ENCODE measurements around the gene FBXL13. TPM values are rescaled to one million over a fixed set of nuclear protein-coding genes. Genes with fewer than 3 reads are reported as not detected.
"Not testable (repeated sequence)": the region's sequence is repeated elsewhere in the genome, so short reads cannot be mapped to it uniquely, and the experiment has no call there.

FBXL13 gene
- polyA plus RNA-seq, 1 donor from 2014 or later, result 0.15 TPM

DNA sequence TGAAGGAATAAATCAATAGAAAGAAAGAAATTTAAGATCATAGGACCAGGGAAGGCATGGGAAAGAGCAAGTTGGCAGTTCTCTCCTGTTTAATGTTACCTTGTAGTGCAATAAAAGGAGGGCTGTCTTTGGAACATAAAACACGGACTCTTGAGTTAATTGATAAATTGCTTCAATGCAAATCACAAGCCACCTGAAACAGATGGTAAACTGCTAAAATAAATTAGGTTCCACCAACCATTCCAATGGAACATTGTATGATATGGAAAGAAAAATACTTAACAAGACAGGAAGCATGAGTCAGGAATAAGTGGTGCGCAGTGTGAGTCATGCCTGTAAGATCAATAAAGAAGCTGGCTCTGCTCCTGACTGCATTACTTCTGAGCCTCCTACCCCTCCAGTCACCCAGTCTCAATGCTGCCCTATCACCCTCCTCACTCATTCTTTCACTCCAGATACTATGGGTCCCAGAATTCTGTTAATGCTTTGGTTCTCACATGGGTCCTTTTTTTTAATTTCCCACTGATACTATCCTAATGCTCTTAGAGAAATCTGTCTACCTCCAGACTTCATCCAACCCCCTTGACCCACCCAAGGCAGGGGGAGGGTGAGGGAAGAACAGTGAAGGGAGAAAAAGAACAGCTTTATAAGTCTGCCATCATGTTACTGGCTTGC is 82.9 kb downstream of the FBXL13 start:
- no peak overlapping the region for H3K4me3 Mint-ChIP-seq
- no peak overlapping the region for H3K27ac Mint-ChIP-seq
- H3K27me3 Mint-ChIP-seq, result peaks cover 3% of the 10 kb centered on the region
- no peaks in the 10 kb centered on the region for H3K9me3 Mint-ChIP-seq
- peaks cover 4 to 10% (median 8%) of the 10 kb centered on the region in 3 donors for H3K4me1 Mint-ChIP-seq
- no peaks in the 10 kb centered on the region for H3K36me3 Mint-ChIP-seq

GRCh38 chr7:102991077-102991539 is 83.5 kb downstream of the FBXL13 start:
- peaks cover 4 to 10% (median 8%) of the 10 kb centered on the region in 3 donors for H3K4me1 Mint-ChIP-seq
- no peak overlapping the region for H3K27ac Mint-ChIP-seq
- H3K36me3 Mint-ChIP-seq, result peaks cover 3% of the 10 kb centered on the region
- peaks cover 3% of the 10 kb centered on the region for H3K27me3 Mint-ChIP-seq
- H3K4me3 Mint-ChIP-seq, result no peak overlapping the region
- H3K9me3 Mint-ChIP-seq, result no peaks in the 10 kb centered on the region

DNA sequence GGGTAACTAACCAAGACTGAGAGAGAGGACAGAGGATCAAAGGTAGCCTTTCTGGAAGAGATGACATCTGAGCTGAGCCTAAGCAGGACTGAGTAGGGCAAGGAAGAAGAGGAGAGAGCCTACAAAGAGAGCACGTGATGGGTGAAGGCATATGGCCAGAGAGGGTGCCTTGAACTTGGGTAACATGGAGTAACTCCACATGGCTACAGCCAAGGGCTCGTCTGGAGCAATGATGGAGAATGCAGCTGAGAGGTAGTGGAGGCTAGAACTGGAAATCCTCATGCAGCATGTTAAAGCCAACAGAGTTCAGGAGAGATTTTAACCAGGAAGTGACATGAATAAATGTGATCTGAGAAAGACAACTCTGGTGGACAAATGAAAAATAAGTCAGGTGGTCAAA is 84.0 kb downstream of the FBXL13 start:
- H3K27me3 Mint-ChIP-seq, result peaks cover 3% of the 10 kb centered on the region
- peaks cover 4 to 10% (median 8%) of the 10 kb centered on the region in 3 donors for H3K4me1 Mint-ChIP-seq

DNA sequence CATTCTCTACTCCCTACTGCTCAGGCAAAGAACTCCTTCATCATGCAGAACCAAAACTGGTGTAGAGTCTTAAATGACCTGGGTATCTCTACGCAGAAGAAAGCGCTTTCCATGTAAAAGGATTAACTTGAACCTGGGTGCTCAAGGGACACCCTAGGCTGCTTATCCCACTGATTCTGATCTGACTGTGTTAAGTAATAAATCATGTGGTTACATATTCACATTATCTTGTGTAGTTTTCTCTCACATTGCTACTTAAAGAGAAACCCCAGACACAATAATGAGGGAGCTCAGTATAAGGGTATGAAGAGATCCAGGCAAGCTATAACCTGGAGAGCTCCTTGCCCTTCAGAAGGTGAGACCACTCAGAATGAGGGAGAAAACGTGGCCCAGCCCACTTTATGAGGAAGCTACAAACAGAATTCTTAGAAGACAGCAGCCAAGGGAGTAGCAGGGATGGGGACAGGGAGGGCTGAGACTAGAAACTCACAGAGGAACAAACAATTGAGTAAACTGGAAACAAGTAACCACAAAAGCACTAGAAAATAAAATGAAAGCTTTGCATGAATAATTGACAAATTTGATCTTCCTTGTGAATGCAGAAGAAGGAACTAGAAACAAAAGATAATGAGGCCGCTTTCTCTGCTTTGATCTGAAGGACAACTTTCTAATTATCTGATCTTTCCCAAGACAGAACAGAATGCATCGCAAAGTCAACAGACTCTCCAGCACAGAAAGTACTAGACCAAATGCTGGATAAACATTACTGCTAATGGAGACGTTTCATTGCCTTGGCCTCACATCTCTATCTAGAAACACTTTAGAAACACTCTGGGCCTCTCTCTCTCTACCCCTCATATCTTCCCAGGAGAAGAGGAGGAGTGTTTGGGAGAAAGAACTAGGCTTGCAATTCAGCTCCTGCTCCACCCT is 85.7 kb downstream of the FBXL13 start:
- Mint-ChIP-seq H3K36me3 (peaks cover 3% of the 10 kb centered on the region), H3K4me1 (peaks cover 4 to 10% (median 8%) of the 10 kb centered on the region in 3 donors), H3K27ac (no peak overlapping the region), H3K9me3 (no peaks in the 10 kb centered on the region), H3K4me3 (no peak overlapping the region), H3K27me3 (peaks cover 3% of the 10 kb centered on the region)

More for the DNA sequence above, 84.0 kb downstream of the FBXL13 start:
- no peak overlapping the region for H3K4me3 Mint-ChIP-seq
- peaks cover 3% of the 10 kb centered on the region for H3K36me3 Mint-ChIP-seq
- H3K9me3 Mint-ChIP-seq, result no peaks in the 10 kb centered on the region
- no peak overlapping the region for H3K27ac Mint-ChIP-seq

DNA sequence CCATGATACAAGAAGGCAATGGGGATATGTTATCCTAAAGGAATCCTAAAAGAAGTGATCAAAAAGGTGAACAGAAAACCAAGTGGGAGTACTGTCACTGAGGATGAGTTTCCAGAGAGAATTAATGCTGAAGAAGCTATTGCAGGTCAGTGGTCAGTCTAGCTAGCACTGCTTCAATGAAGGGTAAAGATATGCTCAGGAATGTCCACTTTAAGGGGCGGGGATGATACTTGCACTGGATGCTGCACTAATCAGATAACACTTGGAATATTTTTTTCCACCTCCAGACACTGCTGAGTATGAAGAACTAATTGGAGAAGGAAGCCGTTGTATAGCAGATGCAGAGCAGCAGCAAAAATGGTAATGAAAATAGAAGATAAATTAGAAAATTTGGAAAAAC is 86.5 kb downstream of the FBXL13 start:
- Mint-ChIP-seq H3K4me1 (peaks cover 4 to 10% (median 8%) of the 10 kb centered on the region in 3 donors), H3K27ac (no peak overlapping the region), H3K27me3 (peaks cover 3% of the 10 kb centered on the region), H3K4me3 (no peak overlapping the region), H3K36me3 (peaks cover 3% of the 10 kb centered on the region), H3K9me3 (no peaks in the 10 kb centered on the region)

GRCh38 chr7:102985176-102985783 is 89.3 kb downstream of the FBXL13 start:
- Mint-ChIP-seq H3K4me3 (no peak overlapping the region), H3K36me3 (peaks cover 5% of the 10 kb centered on the region), H3K27me3 (no peaks in the 10 kb centered on the region)

DNA sequence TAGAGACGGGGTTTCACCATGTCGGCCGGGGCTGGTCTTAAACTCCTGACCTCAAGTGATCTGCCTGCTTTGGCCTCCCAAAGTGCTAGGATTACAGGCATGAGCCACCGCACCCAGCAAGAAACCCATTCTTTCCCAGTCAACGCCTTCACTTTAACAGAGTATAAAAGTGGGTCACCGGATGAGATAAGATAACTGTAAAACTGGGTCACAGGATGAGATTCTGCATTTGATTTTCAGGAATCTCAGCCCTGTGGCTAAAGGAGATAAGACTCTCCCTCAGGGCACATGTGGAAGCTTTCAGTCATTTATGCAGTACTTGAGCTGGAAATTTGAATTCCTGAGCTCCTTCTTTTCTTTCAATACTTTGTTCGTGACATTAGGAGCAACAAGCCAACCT is 91.0 kb downstream of the FBXL13 start:
- Mint-ChIP-seq H3K9me3 (peaks cover 0 to 12% (median 3%) of the 10 kb centered on the region in 3 donors), H3K36me3 (peaks cover 5% of the 10 kb centered on the region), H3K4me1 (peaks cover under 1 to 4% (median 2%) of the 10 kb centered on the region in 3 donors), H3K4me3 (no peak overlapping the region), H3K27ac (no peak overlapping the region), H3K27me3 (no peaks in the 10 kb centered on the region)

More at GRCh38 chr7:102985176-102985783, 89.3 kb downstream of the FBXL13 start:
- H3K27ac Mint-ChIP-seq, result no peak overlapping the region
- H3K9me3 Mint-ChIP-seq, result peaks cover 0 to 1% (median 0%) of the 10 kb centered on the region in 3 donors
- peaks cover 6 to 10% (median 8%) of the 10 kb centered on the region in 3 donors for H3K4me1 Mint-ChIP-seq

DNA sequence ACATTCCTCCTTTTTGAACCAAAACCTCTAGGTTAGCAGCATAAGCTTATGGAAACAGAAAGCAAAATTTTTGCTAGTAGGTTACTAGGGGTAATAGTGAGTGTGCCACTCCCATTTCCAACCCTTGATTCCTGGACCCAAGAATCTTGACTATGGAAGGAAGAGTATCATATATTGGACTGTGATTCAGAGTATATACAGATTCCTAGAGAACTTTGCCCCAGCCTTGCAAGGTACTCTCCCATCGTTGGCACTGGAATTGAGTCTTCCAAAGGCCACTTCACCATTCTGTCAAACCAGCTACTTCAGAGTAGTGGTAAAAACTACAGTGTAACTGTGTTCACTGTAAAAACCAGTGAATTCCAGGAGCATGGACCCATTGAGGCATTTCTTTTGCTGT is 92.4 kb downstream of the FBXL13 start:
- Mint-ChIP-seq H3K9me3 (peaks cover 0 to 12% (median 3%) of the 10 kb centered on the region in 3 donors), H3K36me3 (peaks cover 5% of the 10 kb centered on the region), H3K27ac (no peak overlapping the region), H3K4me1 (peaks cover 0 to 2% (median 0%) of the 10 kb centered on the region in 3 donors), H3K4me3 (no peak overlapping the region), H3K27me3 (no peaks in the 10 kb centered on the region)

DNA sequence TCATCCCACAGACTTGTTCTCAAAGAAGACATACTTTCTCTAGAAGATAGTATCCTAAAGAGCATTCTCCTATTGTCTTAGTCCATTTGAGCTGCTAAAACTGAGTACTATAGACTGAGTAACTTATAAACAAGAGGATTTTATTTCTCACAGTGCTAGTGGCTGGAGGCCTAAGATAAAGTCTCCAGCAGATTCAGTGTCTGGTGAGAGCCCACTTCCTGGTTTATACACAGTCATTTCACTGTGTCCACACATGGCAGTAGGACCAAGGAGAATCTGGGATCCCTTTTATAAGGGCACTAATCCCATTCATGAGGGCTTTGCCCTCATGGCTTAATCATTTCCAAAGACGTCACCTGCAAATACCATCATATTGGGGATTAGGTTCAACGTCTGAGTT is 93.1 kb downstream of the FBXL13 start:
- peaks cover 0 to 2% (median 0%) of the 10 kb centered on the region in 3 donors for H3K4me1 Mint-ChIP-seq
- no peaks in the 10 kb centered on the region for H3K27me3 Mint-ChIP-seq

DNA sequence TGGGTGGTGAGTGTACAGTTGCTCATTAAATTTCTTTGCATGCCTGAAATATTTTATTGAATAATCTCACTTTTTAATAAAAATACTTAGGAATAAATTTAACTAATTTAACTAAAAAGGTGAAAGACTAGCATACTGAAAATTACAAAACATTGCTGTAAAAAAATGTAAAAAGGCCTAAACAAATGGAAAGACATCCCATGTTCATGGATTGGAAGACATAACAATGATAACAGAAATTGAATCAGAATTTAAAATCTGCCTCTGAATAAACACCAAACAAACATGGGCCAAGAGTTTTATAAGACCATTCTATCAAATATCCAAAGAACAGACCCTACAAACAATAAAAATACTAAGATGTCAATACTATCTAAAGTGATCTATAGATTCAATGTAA is 94.9 kb downstream of the FBXL13 start:
- Mint-ChIP-seq H3K4me3 (no peak overlapping the region), H3K27me3 (no peaks in the 10 kb centered on the region), H3K36me3 (peaks cover 3% of the 10 kb centered on the region), H3K27ac (no peak overlapping the region), H3K9me3 (peaks cover 0 to 12% (median 3%) of the 10 kb centered on the region in 3 donors), H3K4me1 (peaks cover 0 to 2% (median 0%) of the 10 kb centered on the region in 3 donors)

More for the DNA sequence above, 93.1 kb downstream of the FBXL13 start:
- Mint-ChIP-seq H3K36me3 (peaks cover 3% of the 10 kb centered on the region), H3K4me3 (no peak overlapping the region), H3K9me3 (peaks cover 0 to 12% (median 3%) of the 10 kb centered on the region in 3 donors), H3K27ac (no peak overlapping the region)

DNA sequence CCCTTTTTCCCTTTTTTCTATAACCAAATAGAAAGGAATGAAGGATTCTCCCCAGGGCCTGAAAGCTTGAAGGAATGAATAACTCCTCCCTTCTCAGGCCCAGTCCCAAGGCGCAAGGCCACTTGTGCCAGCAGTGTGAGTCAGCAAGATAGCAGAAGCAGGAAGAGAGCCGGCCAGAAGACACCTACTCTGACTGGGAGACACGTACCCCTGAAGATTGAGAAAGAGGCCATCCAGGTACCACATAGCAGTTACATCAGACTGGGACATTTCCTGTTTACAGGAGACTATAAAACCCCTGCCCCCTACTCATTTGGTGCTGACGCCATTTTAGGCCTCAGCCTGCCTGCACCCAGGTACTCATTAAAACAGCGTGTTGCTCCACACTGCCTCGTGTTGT is 96.3 kb downstream of the FBXL13 start:
- H3K27me3 Mint-ChIP-seq, result no peaks in the 10 kb centered on the region
- H3K4me3 Mint-ChIP-seq, result no peak overlapping the region
- peaks cover 4% of the 10 kb centered on the region for H3K36me3 Mint-ChIP-seq
- peaks cover 0 to 12% (median 3%) of the 10 kb centered on the region in 3 donors for H3K9me3 Mint-ChIP-seq
- no peak overlapping the region for H3K27ac Mint-ChIP-seq
- peaks cover 0 to 2% (median 0%) of the 10 kb centered on the region in 3 donors for H3K4me1 Mint-ChIP-seq

DNA sequence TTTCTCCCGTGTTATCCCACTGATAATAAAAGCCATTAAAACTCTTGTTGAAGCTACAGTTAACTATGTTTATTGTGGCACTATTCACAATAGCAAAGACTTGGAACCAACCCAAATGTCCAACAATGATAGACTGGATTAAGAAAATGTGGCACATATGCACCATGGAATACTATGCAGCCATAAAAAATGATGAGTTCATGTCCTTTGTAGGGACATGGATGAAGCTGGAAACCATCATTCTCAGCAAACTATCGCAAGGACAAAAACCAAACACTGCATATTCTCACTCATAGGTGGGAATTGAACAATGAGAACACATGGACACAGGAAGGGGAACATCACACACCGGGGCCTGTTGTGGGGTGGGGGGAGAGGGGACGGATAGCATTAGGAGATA is 97.0 kb downstream of the FBXL13 start:
- H3K4me1 Mint-ChIP-seq, H3K27ac Mint-ChIP-seq, H3K27me3 Mint-ChIP-seq, H3K4me3 Mint-ChIP-seq, H3K36me3 Mint-ChIP-seq: not testable (repeated sequence)
- H3K9me3 Mint-ChIP-seq, result peaks cover 0 to 12% (median 3%) of the 10 kb centered on the region in 3 donors

DNA sequence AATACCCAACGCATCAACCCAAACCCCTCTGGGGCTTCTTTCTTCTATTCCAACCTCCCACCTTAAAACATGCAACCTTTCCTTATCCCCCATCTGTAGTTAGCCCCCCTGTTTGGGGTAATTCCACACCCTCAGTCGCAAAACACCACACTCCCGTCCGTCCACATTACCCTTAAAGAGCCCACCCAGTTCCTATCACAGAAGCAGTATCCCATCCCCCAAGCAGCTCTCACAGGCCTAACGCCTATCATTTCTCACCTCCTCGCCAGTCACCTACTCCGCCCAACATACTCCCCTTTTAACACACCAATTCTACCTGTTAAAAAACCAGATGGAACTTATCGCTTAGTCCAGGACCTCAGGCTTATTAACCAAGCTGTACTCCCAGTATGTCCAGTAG is 98.1 kb downstream of the FBXL13 start:
- peaks cover 3% of the 10 kb centered on the region for H3K36me3 Mint-ChIP-seq
- peaks cover 0 to 2% (median 0%) of the 10 kb centered on the region in 3 donors for H3K4me1 Mint-ChIP-seq
- H3K27ac Mint-ChIP-seq, result no peak overlapping the region

DNA sequence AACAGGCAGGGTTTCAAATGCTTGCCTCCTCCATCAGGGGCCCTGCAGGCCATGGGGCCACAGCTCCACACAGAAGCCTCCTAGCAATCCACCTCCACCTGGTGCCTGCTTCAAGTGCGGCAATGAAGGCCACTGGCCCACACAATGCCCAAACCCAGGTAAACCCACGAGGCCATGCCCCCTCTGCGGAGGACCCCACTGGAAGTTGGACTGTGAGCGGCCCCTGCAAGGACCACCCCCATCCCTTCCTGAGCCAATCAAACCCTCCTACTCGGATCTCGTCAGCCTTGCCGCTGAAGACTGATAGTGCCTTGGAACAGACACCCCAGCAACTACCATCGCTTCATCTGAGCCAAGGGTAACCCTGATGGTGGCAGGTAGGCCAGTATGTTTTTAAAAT is 98.7 kb downstream of the FBXL13 start:
- no peak overlapping the region for H3K4me3 Mint-ChIP-seq
- H3K4me1 Mint-ChIP-seq, result no peaks in the 10 kb centered on the region
- no peaks in the 10 kb centered on the region for H3K27me3 Mint-ChIP-seq
- H3K9me3 Mint-ChIP-seq, result peaks cover 0 to 12% (median 1%) of the 10 kb centered on the region in 3 donors
- no peak overlapping the region for H3K27ac Mint-ChIP-seq
- H3K36me3 Mint-ChIP-seq, result peaks cover 3% of the 10 kb centered on the region

More for the DNA sequence above, 98.1 kb downstream of the FBXL13 start:
- H3K27me3 Mint-ChIP-seq, result no peaks in the 10 kb centered on the region
- H3K9me3 Mint-ChIP-seq, result peaks cover 0 to 12% (median 1%) of the 10 kb centered on the region in 3 donors
- H3K4me3 Mint-ChIP-seq, result no peak overlapping the region

All from IgD-negative memory B cell (primary cell).